ENCODE data around the gene MCTP2.

The MCTP2 gene

GRCh38 chr15:94272251-94272898, 41.0 kb downstream of the MCTP2 start (continued):
- TF ChIP-seq ATF2 (tag by site-specific recombination; IDR thresholded peaks at IDR 0.05; ENCODE audit: low read depth) (no peak), ZNF133 (tag by site-specific recombination; IDR thresholded peaks at IDR 0.05) (no peak)

- TF ChIP-seq TCF7L2 (IDR thresholded peaks at IDR 0.05; ENCODE audit: borderline replicate concordance, low read depth, low read length) = no peak
- no peak for TF ChIP-seq TRIM28 (IDR thresholded peaks at IDR 0.05; ENCODE audit: borderline replicate concordance, low read length)
- no peak for TF ChIP-seq BCL6B (tag by site-specific recombination; IDR thresholded peaks at IDR 0.05)
- no peak for TF ChIP-seq ZNF324 (tag by site-specific recombination; IDR thresholded peaks at IDR 0.05)
- no peak for TF ChIP-seq GFI1B (tag by site-specific recombination; IDR thresholded peaks at IDR 0.05)
- no peak for TF ChIP-seq ZNF645 (tag by site-specific recombination; IDR thresholded peaks at IDR 0.05)
- no peak for TF ChIP-seq ZNF24 (tag by site-specific recombination; IDR thresholded peaks at IDR 0.05)
- no peak for TF ChIP-seq ZNF658 (tag by site-specific recombination; IDR thresholded peaks at IDR 0.05)
- TF ChIP-seq ZNF148 (tag by site-specific recombination; IDR thresholded peaks at IDR 0.05; ENCODE audit: borderline replicate concordance) = no peak
- TF ChIP-seq ZNF677 (tag by site-specific recombination; IDR thresholded peaks at IDR 0.05) = no peak
- no peak for TF ChIP-seq ZNF366 (tag by site-specific recombination; conservative IDR thresholded peaks at IDR 0.05)
- no peak for TF ChIP-seq ZBTB6 (tag by site-specific recombination; IDR thresholded peaks at IDR 0.05)
- no peak for TF ChIP-seq ZNF670 (tag by site-specific recombination; IDR thresholded peaks at IDR 0.05; ENCODE audit: low read depth)
- TF ChIP-seq ZNF221 (tag by site-specific recombination; IDR thresholded peaks at IDR 0.05; ENCODE audit: borderline replicate concordance) = no peak
- TF ChIP-seq OVOL3 (tag by site-specific recombination; IDR thresholded peaks at IDR 0.05) = no peak
- no peak for TF ChIP-seq FEZF1 (tag by site-specific recombination; IDR thresholded peaks at IDR 0.05)
- ChIA-PET POLR2A (no interaction called here), CTCF (no interaction called here)
- Histone ChIP-seq H3K4me1 (ENCODE audit: control insufficient read depth, insufficient read depth, low read length) (no peaks in the 10 kb centered on the region), H3K4me3 (ENCODE audit: low read depth, low read length) (no peak overlapping the region), H3K27ac (ENCODE audit: extremely low read depth, low read depth, low read length) (no peak overlapping the region), H3K36me3 (ENCODE audit: control insufficient read depth in 2 of 2, insufficient read depth in 1 of 2, low read length in 2 of 2) (no peaks in the 10 kb centered on the region; a peak in 1 of 3 replicates), H3K9me3 (ENCODE audit: control insufficient read depth, insufficient read depth, low read depth, low read length) (no peaks in the 10 kb centered on the region)
These were observed 42.5 kb downstream of the MCTP2 start for GRCh38 chr15:94273826-94274225.
